Neural cell (in vitro differentiated cells): Measurements from ENCODE around the gene FILIP1. TPM values are rescaled to one million over a fixed set of nuclear protein-coding genes. Genes with fewer than 3 reads are reported as not detected.

Source experiments
- H2AFZ ChIP-seq: fragments of 200-600, 300-800 bp; sonication (generic), shearing (Covaris generic); 2 replicates; pipeline ENCODE4 v1.6.0; 2014; ENCODE audit warnings: low read depth, mild to moderate bottlenecking, antibody characterized with exemption, low read length, moderate library complexity
- H3F3A ChIP-seq: fragments of 200-600 bp; shearing (Covaris generic); 2 replicates; pipeline ENCODE4 v1.6.1; 2016; ENCODE audit warnings: mild to moderate bottlenecking, moderate library complexity, mixed read lengths, antibody characterized with exemption, low read length; ENCODE audit not compliant: insufficient read depth, poor library complexity, severe bottlenecking
- H3K27ac ChIP-seq: fragments of 200-600, 300-800 bp; sonication (generic), shearing (Covaris generic); 2 replicates; pipeline ENCODE4 v1.5.1; 2014; ENCODE audit warnings: mild to moderate bottlenecking, low read length, moderate library complexity
- H3K27me3 ChIP-seq: fragments of 300-800, 200-600 bp; sonication (generic), shearing (Covaris generic); 2 replicates; pipeline ENCODE4 v1.6.0; 2014; ENCODE audit warnings: mild to moderate bottlenecking, low read depth, low read length, moderate library complexity; ENCODE audit not compliant: insufficient read depth
- H3K36me3 ChIP-seq: fragments of 300-800, 200-600 bp; sonication (generic), shearing (Covaris generic); 2 replicates; pipeline ENCODE4 v1.5.1; 2014; ENCODE audit warnings: mild to moderate bottlenecking, antibody characterized with exemption, low read length, moderate library complexity; ENCODE audit not compliant: insufficient read depth
- H3K4me2 ChIP-seq: fragments of 300-800, 200-600 bp; sonication (generic), shearing (Covaris generic); 2 replicates; pipeline ENCODE4 v1.6.0; 2014; ENCODE audit warnings: mild to moderate bottlenecking, low read length
- H3K4me3 ChIP-seq: fragments of 300-800, 200-600 bp; sonication (generic), shearing (Covaris generic); 2 replicates; pipeline ENCODE4 v1.5.1; 2014; ENCODE audit warnings: mild to moderate bottlenecking, low read length, moderate library complexity
- H3K79me2 ChIP-seq: fragments of 200-600 bp; shearing (Covaris generic); replicated peaks from 2 replicates; pipeline ENCODE4 v1.6.0; 2014; ENCODE audit warnings: mild to moderate bottlenecking, low read length, moderate library complexity; ENCODE audit not compliant: insufficient read depth
- H3K9ac ChIP-seq: fragments of 300-800, 200-600 bp; sonication (generic), shearing (Covaris generic); 2 replicates; pipeline ENCODE4 v1.6.1; 2016; ENCODE audit warnings: mild to moderate bottlenecking, low read length, mixed read lengths
- H3K9me2 ChIP-seq: fragments of 200-600 bp; shearing (Covaris generic); 2 replicates; pipeline ENCODE4 v1.6.1; 2016; ENCODE audit warnings: mild to moderate bottlenecking, low read length, mixed read lengths; ENCODE audit not compliant: insufficient read depth
- H3K9me3 ChIP-seq: fragments of 200-600, 300-800 bp; sonication (generic), shearing (Covaris generic); 2 replicates; pipeline ENCODE4 v1.6.1; 2016; ENCODE audit warnings: mild to moderate bottlenecking, mixed run types, low read length, moderate library complexity, mixed read lengths
- H4K20me1 ChIP-seq: fragments of 200-600 bp; shearing (Covaris generic); 2 replicates; pipeline ENCODE4 v1.6.1; 2016; ENCODE audit warnings: mild to moderate bottlenecking, mixed run types; ENCODE audit not compliant: insufficient read depth
- CTCF ChIP-seq: fragments of 450-650 bp; IDR thresholded peaks from 2 replicates; pipeline ENCODE4 v1.5.1; 2014; ENCODE audit warnings: antibody characterized with exemption, mild to moderate bottlenecking, moderate library complexity; ENCODE audit not compliant: poor library complexity, severe bottlenecking
- EP300 ChIP-seq: fragments of 450-650 bp; conservative IDR thresholded peaks from 2 replicates; pipeline ENCODE4 v1.6.1; 2014; ENCODE audit warnings: antibody characterized with exemption, mild to moderate bottlenecking, moderate library complexity; ENCODE audit not compliant: poor library complexity, severe bottlenecking
- EZH2 ChIP-seq: fragments of 200-600, 300-800 bp; shearing (Covaris generic), sonication (generic); IDR thresholded peaks from 2 replicates; pipeline ENCODE4 v1.6.1; 2014; ENCODE audit warnings: antibody characterized with exemption, low read length, borderline replicate concordance, mild to moderate bottlenecking; ENCODE audit not compliant: insufficient read depth, poor library complexity, severe bottlenecking
- MXI1 ChIP-seq: fragments of 450-650 bp; conservative IDR thresholded peaks from 2 replicates; pipeline ENCODE4 v1.6.1; 2014; ENCODE audit warnings: antibody characterized with exemption, mild to moderate bottlenecking; ENCODE audit not compliant: poor library complexity, severe bottlenecking
- POLR2AphosphoS5 ChIP-seq: IDR thresholded peaks from 2 replicates; pipeline ENCODE4 v1.6.1; 2012
- RAD21 ChIP-seq: fragments of 450-650 bp; conservative IDR thresholded peaks from 2 replicates; pipeline ENCODE4 v1.6.1; 2014; ENCODE audit warnings: antibody characterized with exemption, mild to moderate bottlenecking, moderate library complexity
- REST ChIP-seq: IDR thresholded peaks from 2 replicates; pipeline ENCODE4 v1.6.1; 2012; ENCODE audit warnings: borderline replicate concordance
- SMC3 ChIP-seq: fragments of 450-650 bp; conservative IDR thresholded peaks from 2 replicates; pipeline ENCODE4 v1.6.1; 2014; ENCODE audit warnings: antibody characterized with exemption, mild to moderate bottlenecking, moderate library complexity; ENCODE audit not compliant: poor library complexity
- TAF1 ChIP-seq: IDR thresholded peaks from 2 replicates; pipeline ENCODE4 v1.6.1; 2012; ENCODE audit warnings: low read depth
- polyA plus RNA-seq: library from polyadenylated mRNA; depleted of rRNA; stranded (reverse); fragments of >200 nt; gene quantifications from 2 replicates; pipeline ENCODE4 v1.2.3, GENCODE V29; 2014

The FILIP1 gene
- polyA plus RNA-seq, 1 donor from 2014 or later, result 1.4 TPM

- Histone ChIP-seq H3K9me3 (no peaks in the 10 kb centered on the region), H3K79me2 (no peaks in the 10 kb centered on the region), H3F3A (no peaks in the 10 kb centered on the region), H3K9ac (no peak overlapping the region), H3K9me2 (no peaks in the 10 kb centered on the region), H3K36me3 (no peaks in the 10 kb centered on the region), H4K20me1 (no peaks in the 10 kb centered on the region), H3K27ac (no peak overlapping the region), H2AFZ (no peak overlapping the region), H3K27me3 (no peaks in the 10 kb centered on the region), H3K4me3 (no peak overlapping the region), H3K4me2 (no peak overlapping the region)
- no peak for TF ChIP-seq TAF1
- TF ChIP-seq EP300, result no peak
- no peak for TF ChIP-seq EZH2
- no peak for TF ChIP-seq CTCF
- no peak for TF ChIP-seq REST
Observed at GRCh38 chr6:75377386-75377785, 116.2 kb downstream of the FILIP1 start.

GRCh38 chr6:75376347-75377024, 117.1 kb downstream of the FILIP1 start:
- no peaks in the 10 kb centered on the region for H3F3A ChIP-seq
- H3K4me2 ChIP-seq, result no peak overlapping the region
- no peaks in the 10 kb centered on the region for H4K20me1 ChIP-seq
- no peaks in the 10 kb centered on the region for H3K79me2 ChIP-seq
- H3K9ac ChIP-seq, result no peak overlapping the region
- H3K27ac ChIP-seq, result no peak overlapping the region
- no peaks in the 10 kb centered on the region for H3K36me3 ChIP-seq
- no peaks in the 10 kb centered on the region for H3K9me2 ChIP-seq
- H3K27me3 ChIP-seq, result no peaks in the 10 kb centered on the region
- no peak overlapping the region for H2AFZ ChIP-seq
- H3K4me3 ChIP-seq, result no peak overlapping the region
- no peaks in the 10 kb centered on the region for H3K9me3 ChIP-seq
- no peak for TF ChIP-seq EZH2
- no peak for TF ChIP-seq SMC3
- TF ChIP-seq RAD21, result no peak
- TF ChIP-seq TAF1, result no peak
- TF ChIP-seq EP300, result no peak
- no peak for TF ChIP-seq MXI1
- no peak for TF ChIP-seq REST
- no peak for TF ChIP-seq CTCF
- no peak for TF ChIP-seq POLR2AphosphoS5
